GM12872 (cell line): ENCODE measurements around the gene PTGIR.
A peak's percentile ranks its signal among the peaks of the same experiment; 100 is the strongest.

Source experiments
- TF ChIP-seq, protein P1 (sequence below): IDR thresholded peaks from 3 replicates; pipeline ENCODE4 v1.5.1; 2011; ENCODE audit warnings: low read depth, mild to moderate bottlenecking, low read length, moderate library complexity; ENCODE audit not compliant: insufficient read depth

PTGIR gene

DNA sequence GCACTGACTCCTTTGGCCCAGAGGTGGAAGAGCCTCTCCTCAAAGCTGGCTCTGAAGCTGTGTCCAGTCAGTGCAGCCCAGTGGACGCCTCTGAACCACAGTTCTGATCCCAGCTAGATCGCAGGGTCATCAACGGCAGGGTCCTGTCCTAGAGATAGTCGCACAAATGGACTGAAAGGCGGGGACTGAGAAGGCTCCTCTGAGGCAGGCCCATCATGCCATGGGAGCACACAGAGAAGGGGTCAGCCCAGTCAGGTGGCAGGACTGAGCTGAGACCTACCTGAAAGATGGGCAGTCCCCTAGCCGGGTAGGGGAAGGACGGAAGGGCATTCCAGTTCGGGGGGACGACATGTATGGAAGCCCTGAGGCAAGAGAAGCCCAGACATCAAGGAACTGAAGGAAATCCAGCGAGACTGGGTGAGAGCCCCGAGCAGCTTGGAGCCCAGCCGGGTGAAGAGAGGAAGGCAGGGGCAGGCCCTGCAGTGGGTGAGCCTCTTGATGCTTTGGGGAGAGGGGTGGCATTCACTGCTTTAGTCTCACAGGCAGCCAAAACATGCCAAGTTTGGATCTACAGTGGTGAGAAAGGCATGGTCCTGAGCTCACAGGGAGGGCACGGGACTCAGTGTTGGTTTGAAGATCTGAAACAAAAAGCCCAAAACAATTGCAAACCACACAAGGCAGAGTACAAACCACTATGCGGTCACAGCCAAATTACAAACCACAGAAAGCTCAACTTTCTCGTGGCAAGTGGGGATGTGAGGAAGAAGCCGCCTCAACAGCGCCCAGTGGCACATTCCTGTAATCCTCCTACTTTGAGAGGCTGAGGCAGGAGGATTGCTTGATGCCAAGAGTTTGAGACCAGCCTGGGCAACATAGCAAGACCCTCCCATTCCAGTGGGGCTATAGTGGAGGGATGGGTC lies 13.8 kb downstream of the PTGIR start:
- TF ChIP-seq, protein P1, sequence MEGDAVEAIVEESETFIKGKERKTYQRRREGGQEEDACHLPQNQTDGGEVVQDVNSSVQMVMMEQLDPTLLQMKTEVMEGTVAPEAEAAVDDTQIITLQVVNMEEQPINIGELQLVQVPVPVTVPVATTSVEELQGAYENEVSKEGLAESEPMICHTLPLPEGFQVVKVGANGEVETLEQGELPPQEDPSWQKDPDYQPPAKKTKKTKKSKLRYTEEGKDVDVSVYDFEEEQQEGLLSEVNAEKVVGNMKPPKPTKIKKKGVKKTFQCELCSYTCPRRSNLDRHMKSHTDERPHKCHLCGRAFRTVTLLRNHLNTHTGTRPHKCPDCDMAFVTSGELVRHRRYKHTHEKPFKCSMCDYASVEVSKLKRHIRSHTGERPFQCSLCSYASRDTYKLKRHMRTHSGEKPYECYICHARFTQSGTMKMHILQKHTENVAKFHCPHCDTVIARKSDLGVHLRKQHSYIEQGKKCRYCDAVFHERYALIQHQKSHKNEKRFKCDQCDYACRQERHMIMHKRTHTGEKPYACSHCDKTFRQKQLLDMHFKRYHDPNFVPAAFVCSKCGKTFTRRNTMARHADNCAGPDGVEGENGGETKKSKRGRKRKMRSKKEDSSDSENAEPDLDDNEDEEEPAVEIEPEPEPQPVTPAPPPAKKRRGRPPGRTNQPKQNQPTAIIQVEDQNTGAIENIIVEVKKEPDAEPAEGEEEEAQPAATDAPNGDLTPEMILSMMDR: peak; percentile 2; the same call in 1 of the 3 replicates

GRCh38 chr19:46610413-46610775 lies 14.5 kb downstream of the PTGIR start:
- TF ChIP-seq, protein P1: no peak

DNA sequence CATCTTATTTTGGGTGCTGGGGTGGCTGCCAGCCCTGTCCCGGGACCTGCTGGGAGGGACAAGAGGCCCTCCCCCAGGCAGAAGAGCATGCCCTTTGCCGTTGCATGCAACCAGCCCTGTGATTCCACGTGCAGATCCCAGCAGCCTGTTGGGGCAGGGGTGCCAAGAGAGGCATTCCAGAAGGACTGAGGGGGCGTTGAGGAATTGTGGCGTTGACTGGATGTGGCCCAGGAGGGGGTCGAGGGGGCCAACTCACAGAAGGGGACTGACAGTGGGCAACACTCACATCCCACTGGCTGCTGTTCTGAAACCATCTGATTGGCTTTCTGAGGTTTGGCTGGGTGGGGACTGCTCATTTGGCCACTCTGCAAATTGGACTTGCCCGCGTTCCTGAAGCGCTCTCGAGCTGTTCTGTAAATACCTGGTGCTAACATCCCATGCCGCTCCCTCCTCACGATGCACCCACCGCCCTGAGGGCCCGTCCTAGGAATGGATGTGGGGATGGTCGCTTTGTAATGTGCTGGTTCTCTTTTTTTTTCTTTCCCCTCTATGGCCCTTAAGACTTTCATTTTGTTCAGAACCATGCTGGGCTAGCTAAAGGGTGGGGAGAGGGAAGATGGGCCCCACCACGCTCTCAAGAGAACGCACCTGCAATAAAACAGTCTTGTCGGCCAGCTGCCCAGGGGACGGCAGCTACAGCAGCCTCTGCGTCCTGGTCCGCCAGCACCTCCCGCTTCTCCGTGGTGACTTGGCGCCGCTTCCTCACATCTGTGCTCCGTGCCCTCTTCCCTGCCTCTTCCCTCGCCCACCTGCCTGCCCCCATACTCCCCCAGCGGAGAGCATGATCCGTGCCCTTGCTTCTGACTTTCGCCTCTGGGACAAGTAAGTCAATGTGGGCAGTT lies 15.1 kb downstream of the PTGIR start:
- TF ChIP-seq, protein P1: no peak

- TF ChIP-seq, protein P1: no peak
These were observed 16.1 kb downstream of the PTGIR start for GRCh38 chr19:46608581-46609345.

- TF ChIP-seq, protein P1: no peak
These were observed 16.7 kb downstream of the PTGIR start for GRCh38 chr19:46608178-46608577.

GRCh38 chr19:46607448-46607841 lies 17.4 kb downstream of the PTGIR start:
- TF ChIP-seq, protein P1: no peak
